DMS53 (cell line): Measurements from ENCODE around the gene TOMM70.

ENCODE experiments used
- DNase-seq: peaks from one replicate; lab custom pipeline; 2025; lab: John Stamatoyannopoulos, UW

Gene TOMM70

GRCh38 chr3:100411091-100411982, 10.4 kb upstream of the TOMM70 start:
- DNase-seq: no peak

- no peak for DNase-seq
Measured at GRCh38 chr3:100407977-100408532, 7.2 kb upstream of the TOMM70 start.

DNA sequence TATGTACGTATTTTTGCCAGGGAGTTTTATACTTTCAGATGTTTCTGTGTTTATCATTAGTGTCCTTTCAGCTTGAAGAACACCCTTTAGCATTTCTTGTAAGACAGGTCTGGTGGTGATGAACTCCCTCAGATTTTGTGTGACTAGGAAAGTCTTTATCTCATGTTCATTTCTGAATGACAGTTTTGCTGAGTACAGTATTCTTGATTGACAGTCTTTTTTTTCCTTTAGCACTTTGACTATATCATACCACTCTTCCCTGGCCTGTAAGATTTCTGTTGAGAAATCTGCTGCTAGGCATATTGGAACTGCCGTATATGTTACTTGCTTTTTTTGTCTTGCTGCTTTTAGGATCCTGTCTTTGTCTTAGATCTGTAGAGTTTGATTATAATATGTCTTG, 6.3 kb upstream of the TOMM70 start:
- no peak for DNase-seq

DNA sequence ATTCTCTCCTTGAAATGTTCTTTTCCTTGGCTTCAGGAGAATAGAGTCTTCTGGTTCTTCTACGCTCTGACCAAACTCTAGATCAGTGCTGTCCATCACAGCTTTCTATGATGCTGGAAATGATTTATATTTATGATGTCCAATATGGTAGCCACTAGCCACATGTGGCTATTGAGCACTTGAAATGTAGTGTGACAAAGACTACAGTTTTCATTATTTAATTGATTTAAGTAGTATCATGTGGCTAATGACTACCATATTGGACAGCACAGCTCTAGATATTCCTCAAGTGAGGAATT, 3.3 kb upstream of the TOMM70 start:
- no peak for DNase-seq

DNA sequence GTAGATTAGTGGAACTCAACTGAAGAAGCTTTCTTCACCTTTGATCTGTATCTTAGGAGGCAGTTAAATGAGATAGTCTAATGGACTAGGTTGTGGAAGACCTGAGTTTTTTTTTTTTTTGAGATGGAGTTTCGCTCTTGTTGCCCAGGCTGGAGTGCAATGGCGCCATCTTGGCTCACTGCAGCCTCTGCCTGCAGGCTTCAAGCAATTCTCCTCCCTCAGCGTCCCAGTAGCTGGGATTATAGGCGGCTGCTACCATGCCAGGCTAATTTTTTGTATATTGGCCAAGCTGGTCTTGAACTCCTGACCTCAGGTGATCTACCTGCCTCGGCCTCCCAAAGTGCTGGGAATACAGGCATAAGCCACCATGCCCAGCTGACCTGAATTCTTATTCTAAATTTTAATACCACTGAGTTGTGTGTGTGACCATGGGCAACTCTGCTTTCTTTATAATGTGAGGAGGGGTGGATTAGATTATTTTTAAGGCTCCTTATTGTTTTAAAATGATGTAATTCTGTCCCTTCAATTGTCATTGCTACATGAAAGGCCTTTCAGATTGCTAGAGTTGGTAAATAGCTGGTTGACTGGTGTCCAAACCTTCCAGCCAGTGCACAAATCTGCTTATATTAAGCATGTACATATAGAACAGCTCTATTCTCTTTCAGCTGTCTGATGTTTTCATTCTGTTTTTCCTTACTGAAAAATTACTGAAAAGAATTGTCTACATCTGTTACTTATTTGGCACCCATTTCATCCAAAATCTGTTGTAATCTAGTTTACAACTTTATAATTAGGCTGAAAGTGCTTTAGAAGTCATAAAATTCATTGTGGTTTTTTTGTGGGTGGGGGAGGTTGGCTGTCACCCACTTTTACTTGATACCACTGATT, 2.7 kb upstream of the TOMM70 start:
- DNase-seq: peak; percentile 8

GRCh38 chr3:100402891-100403290, 2.0 kb upstream of the TOMM70 start:
- no peak for DNase-seq

DNA sequence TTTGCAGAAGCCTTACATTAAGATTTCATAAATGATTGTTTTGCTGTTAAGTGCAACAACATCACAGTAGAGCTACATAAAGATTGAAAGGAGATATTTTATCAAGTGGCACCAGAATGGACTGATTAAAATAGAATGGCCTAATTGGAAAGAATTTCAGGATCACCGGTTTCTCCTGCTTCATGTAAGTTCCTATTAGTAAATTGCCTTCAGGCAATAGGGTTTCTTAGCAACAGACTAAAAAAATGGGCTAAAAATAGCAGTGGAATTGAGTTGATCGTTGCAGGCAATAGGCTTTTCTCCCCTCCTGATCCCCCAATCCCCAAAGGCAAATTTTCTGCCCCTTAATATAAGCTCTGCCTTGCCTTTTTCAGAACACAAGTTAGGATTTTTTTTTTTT, 1.4 kb upstream of the TOMM70 start:
- peak; percentile 21 for DNase-seq

GRCh38 chr3:100401674-100402041, 769 bp upstream of the TOMM70 start:
- DNase-seq: peak; percentile 64

DNA sequence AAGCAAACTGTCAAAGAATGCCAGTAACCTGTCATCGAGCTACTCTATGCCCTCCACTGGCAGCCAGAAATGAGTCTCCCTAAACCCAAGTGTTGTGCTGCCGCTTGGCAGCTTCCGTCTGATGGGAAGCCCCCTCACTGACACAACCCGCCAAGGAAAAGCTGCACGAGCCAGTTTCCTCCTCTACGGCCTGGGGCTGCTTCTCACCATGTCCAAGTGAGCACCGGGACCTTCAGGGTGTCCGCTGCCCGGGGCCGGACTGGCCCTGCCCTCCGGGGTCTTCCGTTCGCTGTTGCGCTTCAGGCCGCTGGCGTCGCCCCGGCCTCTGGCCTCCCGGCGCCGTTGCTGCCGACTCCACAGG, 490 bp downstream of the TOMM70 start:
- peak; percentile 54 for DNase-seq

GRCh38 chr3:100399341-100400071, 1.4 kb downstream of the TOMM70 start:
- DNase-seq: no peak

DNA sequence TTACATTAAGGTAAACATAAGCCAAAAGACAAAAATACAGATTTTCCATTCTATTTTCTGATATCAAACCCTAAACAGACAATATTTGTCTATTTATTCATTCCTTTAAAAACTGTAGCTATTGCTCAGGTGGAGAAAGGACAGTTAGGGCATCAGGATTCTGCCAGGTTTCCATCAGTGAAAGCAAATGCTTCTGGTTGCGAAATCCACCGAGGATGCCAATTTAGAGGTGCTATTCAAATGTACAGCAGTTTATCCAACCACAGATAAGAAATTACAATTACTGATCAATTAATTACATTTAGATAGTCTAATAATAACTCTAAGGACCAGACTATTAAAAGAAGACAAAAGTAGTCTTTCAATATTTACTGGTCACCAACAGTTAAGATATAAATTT, 3.9 kb downstream of the TOMM70 start:
- no peak for DNase-seq

- DNase-seq: no peak
Measured at GRCh38 chr3:100395679-100396431, 5.0 kb downstream of the TOMM70 start.

- DNase-seq: no peak
Measured at GRCh38 chr3:100389025-100389424, 11.9 kb downstream of the TOMM70 start.

- no peak for DNase-seq
Measured at GRCh38 chr3:100386437-100387074, 14.3 kb downstream of the TOMM70 start.

DNA sequence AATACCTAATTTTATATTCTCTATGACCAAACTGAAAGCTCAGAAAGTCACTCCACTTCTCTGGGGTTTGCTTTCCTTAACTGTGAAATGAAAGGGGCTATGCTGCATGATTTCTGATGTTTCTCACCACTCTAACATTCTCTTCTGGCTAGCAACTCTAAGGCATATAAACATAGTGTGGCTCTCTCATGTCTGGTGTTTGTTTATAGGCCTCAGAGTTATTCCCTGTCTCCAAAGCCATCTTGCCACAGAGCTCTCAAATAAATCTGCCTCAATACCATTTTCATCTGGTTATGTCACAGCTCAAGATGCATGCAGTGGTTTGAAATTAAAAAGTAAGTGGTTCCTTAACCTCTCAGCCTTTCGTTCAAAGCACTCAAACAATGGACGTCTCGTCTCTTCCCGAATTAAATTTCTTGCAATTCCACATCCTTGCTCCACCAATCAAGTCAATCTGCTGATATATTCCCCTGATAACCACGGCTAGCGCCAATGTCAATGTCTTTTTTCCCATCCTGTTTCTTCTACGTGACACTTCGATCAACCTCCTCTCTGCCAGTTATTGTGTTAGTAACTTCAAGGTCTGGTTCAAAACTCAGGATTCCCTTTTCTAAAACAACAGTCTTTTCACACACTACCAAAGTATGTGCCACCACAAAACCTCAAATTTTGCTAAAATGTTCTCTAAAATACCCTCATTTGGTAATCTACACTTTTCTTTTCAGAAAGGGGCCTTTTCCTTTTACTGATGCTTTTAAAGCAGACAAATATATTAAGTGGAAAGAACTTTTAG, 16.0 kb downstream of the TOMM70 start:
- DNase-seq: no peak

- no peak for DNase-seq
Measured at GRCh38 chr3:100376301-100376700, 24.6 kb downstream of the TOMM70 start.

DNA sequence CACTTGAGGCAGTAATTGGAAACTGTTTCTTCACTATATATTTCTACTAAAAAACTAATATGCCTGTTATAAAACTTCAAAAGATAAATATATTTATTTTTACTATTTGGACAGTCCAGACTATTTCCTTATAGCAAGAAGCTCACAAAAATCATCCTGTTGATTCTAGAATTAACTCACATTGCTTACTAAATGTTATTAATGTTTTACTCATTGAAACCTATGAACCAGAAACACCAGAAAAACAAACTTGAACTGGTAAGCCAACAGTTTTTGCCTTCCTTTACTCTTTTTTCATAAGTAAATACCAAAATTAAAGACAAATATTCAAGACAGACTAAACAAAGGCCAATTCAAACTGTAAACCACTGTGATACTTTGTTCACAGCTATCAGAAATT, 26.4 kb downstream of the TOMM70 start:
- no peak for DNase-seq

GRCh38 chr3:100370756-100371155, 30.1 kb downstream of the TOMM70 start:
- no peak for DNase-seq

GRCh38 chr3:100368441-100368840, 32.4 kb downstream of the TOMM70 start:
- DNase-seq: no peak

DNA sequence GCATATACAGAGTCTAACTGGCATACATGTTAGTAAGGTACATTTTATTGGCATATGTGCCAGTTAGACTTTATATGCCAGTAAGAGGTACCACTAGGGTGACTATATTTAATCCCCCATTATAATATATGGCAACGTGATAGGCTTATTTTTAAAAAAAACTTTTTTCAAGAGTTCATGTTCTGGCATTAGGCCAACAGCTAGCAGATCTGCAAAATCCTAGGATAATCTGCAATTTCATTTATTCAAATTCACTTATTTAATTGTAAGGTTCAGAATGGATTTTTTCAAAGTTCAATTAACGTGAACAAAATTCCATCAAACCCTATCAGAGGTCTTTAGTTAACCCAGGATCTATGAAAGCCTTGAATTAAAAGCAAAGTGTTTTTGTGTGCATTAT, 34.5 kb downstream of the TOMM70 start:
- no peak for DNase-seq
